Activated CD4-positive, alpha-beta T cell treated with anti-CD3 and anti-CD28 coated beads, Interleukin-2, amount 10 ng/mL, durations not matched to agents 7 days and 5 days (primary cell): Measurements from ENCODE around the gene ARMC6. TPM values are rescaled to one million over a fixed set of nuclear protein-coding genes. Genes with fewer than 3 reads are reported as not detected.
"Not testable (repeated sequence)": the region's sequence is repeated elsewhere in the genome, so short reads cannot be mapped to it uniquely, and the experiment has no call there.

Experiments
- CTCF ChIA-PET: fragments of 350-600 bp; sonication (Branson Sonifier 250); formaldehyde crosslinking; loops from one replicate; lab custom pipeline; 2021; ENCODE audit warnings: antibody characterized with exemption; lab: Charles Lee
- POLR2A ChIA-PET: fragments of 350-600 bp; sonication (Branson Sonifier 250); formaldehyde crosslinking; loops from one replicate; lab custom pipeline; 2021; ENCODE audit warnings: antibody characterized with exemption; lab: Charles Lee
- DNase-seq: peaks from one replicate; pipeline ENCODE4 v3.0.0-alpha.2; 2020
- H3K27ac Mint-ChIP-seq: one replicate; pipeline ENCODE4 v1.8.0; 2021; ENCODE audit warnings: mild to moderate bottlenecking, moderate library complexity, mixed read lengths
- H3K27me3 Mint-ChIP-seq: one replicate; pipeline ENCODE4 v1.8.0; 2021; ENCODE audit warnings: mixed read lengths
- H3K36me3 Mint-ChIP-seq: one replicate; pipeline ENCODE4 v1.8.0; 2021; ENCODE audit warnings: low read depth, mixed read lengths
- H3K4me1 Mint-ChIP-seq: one replicate; pipeline ENCODE4 v1.8.0; 2021; ENCODE audit warnings: mixed read lengths
- H3K4me3 Mint-ChIP-seq: one replicate; pipeline ENCODE4 v1.8.0; 2021; ENCODE audit warnings: mild to moderate bottlenecking, moderate library complexity, mixed read lengths
- H3K9me3 Mint-ChIP-seq: one replicate; pipeline ENCODE4 v1.8.0; 2021; ENCODE audit warnings: mixed read lengths
- total RNA-seq, 2 experiments: library from RNA; stranded (reverse); gene quantifications; one replicate each; pipeline ENCODE4 v1.2.3, GENCODE V29; 2021

ARMC6 gene
- total RNA-seq, 2 experiments from 2014 or later = 38.6 to 39.3 TPM

- H3K36me3 Mint-ChIP-seq = no peaks in the 10 kb centered on the region
- no peak for DNase-seq
- H3K4me3 Mint-ChIP-seq = no peak overlapping the region
- ChIA-PET CTCF (no interaction called here), POLR2A (no interaction called here)
- no peaks in the 10 kb centered on the region for H3K27me3 Mint-ChIP-seq
- H3K9me3 Mint-ChIP-seq = no peaks in the 10 kb centered on the region
- H3K27ac Mint-ChIP-seq = no peak overlapping the region
- H3K4me1 Mint-ChIP-seq = no peaks in the 10 kb centered on the region
These were observed 63.5 kb downstream of the ARMC6 start for GRCh38 chr19:19096641-19097627.

GRCh38 chr19:19098084-19098702 lies 64.8 kb downstream of the ARMC6 start:
- ChIA-PET CTCF (interaction anchor here (0.6 to 0.8 kb wide), 4 partner anchors 13 to 125 kb away, joined by 3 to 5 read pairs (median 4); no protein-coding TSS in a partner anchor), POLR2A (interaction anchor here (0.6 kb wide), 1 partner anchor 10 kb away, joined by 5 read pairs; no protein-coding TSS in a partner anchor)
- no peaks in the 10 kb centered on the region for H3K4me1 Mint-ChIP-seq
- no peak overlapping the region for H3K4me3 Mint-ChIP-seq
- H3K27ac Mint-ChIP-seq = no peak overlapping the region
- H3K36me3 Mint-ChIP-seq = no peaks in the 10 kb centered on the region
- H3K9me3 Mint-ChIP-seq = no peaks in the 10 kb centered on the region
- H3K27me3 Mint-ChIP-seq = no peaks in the 10 kb centered on the region
- DNase-seq = no peak

GRCh38 chr19:19098703-19099632 lies 65.6 kb downstream of the ARMC6 start:
- POLR2A ChIA-PET = no interaction called here
- no peaks in the 10 kb centered on the region for H3K27me3 Mint-ChIP-seq
- no peak for DNase-seq
- no peaks in the 10 kb centered on the region for H3K36me3 Mint-ChIP-seq
- CTCF ChIA-PET = no interaction called here
- no peaks in the 10 kb centered on the region for H3K9me3 Mint-ChIP-seq
- H3K27ac Mint-ChIP-seq = no peak overlapping the region
- no peak overlapping the region for H3K4me3 Mint-ChIP-seq
- H3K4me1 Mint-ChIP-seq = no peaks in the 10 kb centered on the region

GRCh38 chr19:19101540-19101939 lies 68.1 kb downstream of the ARMC6 start:
- Mint-ChIP-seq H3K4me3 (no peak overlapping the region), H3K27ac (no peak overlapping the region), H3K9me3 (no peaks in the 10 kb centered on the region), H3K4me1 (no peaks in the 10 kb centered on the region), H3K27me3 (no peaks in the 10 kb centered on the region), H3K36me3 (no peaks in the 10 kb centered on the region)
- no peak for DNase-seq
- POLR2A ChIA-PET = no interaction called here
- CTCF ChIA-PET = no interaction called here

GRCh38 chr19:19102566-19102965 lies 69.2 kb downstream of the ARMC6 start:
- H3K4me3 Mint-ChIP-seq, H3K36me3 Mint-ChIP-seq, H3K27me3 Mint-ChIP-seq, H3K9me3 Mint-ChIP-seq, H3K27ac Mint-ChIP-seq, H3K4me1 Mint-ChIP-seq, POLR2A ChIA-PET, DNase-seq: not testable (repeated sequence)
- CTCF ChIA-PET = interaction anchor here (0.9 kb wide), 1 partner anchor 13 kb away, joined by 3 read pairs; no protein-coding TSS in a partner anchor

- Mint-ChIP-seq H3K4me3 (no peak overlapping the region), H3K4me1 (no peaks in the 10 kb centered on the region), H3K27ac (no peak overlapping the region), H3K27me3 (no peaks in the 10 kb centered on the region), H3K36me3 (no peaks in the 10 kb centered on the region), H3K9me3 (no peaks in the 10 kb centered on the region)
- DNase-seq = no peak
- ChIA-PET POLR2A (no interaction called here), CTCF (interaction anchor here (0.6 to 0.9 kb wide), 2 partner anchors 12 to 1201 kb away, joined by 3 to 4 read pairs; no protein-coding TSS in a partner anchor)
These were observed 69.8 kb downstream of the ARMC6 start for GRCh38 chr19:19103167-19103566.

- Mint-ChIP-seq H3K27ac (no peak overlapping the region), H3K27me3 (no peaks in the 10 kb centered on the region), H3K4me3 (no peak overlapping the region), H3K4me1 (no peaks in the 10 kb centered on the region), H3K9me3 (no peaks in the 10 kb centered on the region), H3K36me3 (no peaks in the 10 kb centered on the region)
- POLR2A ChIA-PET = no interaction called here
- CTCF ChIA-PET = no interaction called here
- DNase-seq = no peak
These were observed 72.1 kb downstream of the ARMC6 start for GRCh38 chr19:19105365-19106055.

GRCh38 chr19:19106056-19106551 lies 72.7 kb downstream of the ARMC6 start:
- ChIA-PET CTCF (interaction anchor here (0.7 kb wide), 1 partner anchor 15 kb away, joined by 3 read pairs; no protein-coding TSS in a partner anchor), POLR2A (no interaction called here)
- no peak for DNase-seq

GRCh38 chr19:19106938-19107337 lies 73.5 kb downstream of the ARMC6 start:
- H3K27me3 Mint-ChIP-seq, H3K9me3 Mint-ChIP-seq, H3K36me3 Mint-ChIP-seq, H3K4me1 Mint-ChIP-seq, POLR2A ChIA-PET, H3K4me3 Mint-ChIP-seq, DNase-seq, H3K27ac Mint-ChIP-seq: not testable (repeated sequence)
- CTCF ChIA-PET = interaction anchor here (0.6 to 0.7 kb wide), 2 partner anchors 16 to 360 kb away, joined by 3 read pairs; no protein-coding TSS in a partner anchor

More at GRCh38 chr19:19106056-19106551, 72.7 kb downstream of the ARMC6 start:
- Mint-ChIP-seq H3K9me3 (no peaks in the 10 kb centered on the region), H3K27me3 (no peaks in the 10 kb centered on the region), H3K4me3 (no peak overlapping the region), H3K4me1 (no peaks in the 10 kb centered on the region), H3K36me3 (no peaks in the 10 kb centered on the region), H3K27ac (no peak overlapping the region)

GRCh38 chr19:19107654-19108053 lies 74.3 kb downstream of the ARMC6 start:
- Mint-ChIP-seq H3K4me1 (no peaks in the 10 kb centered on the region), H3K27ac (no peak overlapping the region), H3K4me3 (no peak overlapping the region), H3K36me3 (no peaks in the 10 kb centered on the region), H3K27me3 (no peaks in the 10 kb centered on the region), H3K9me3 (no peaks in the 10 kb centered on the region)
- no peak for DNase-seq
- ChIA-PET POLR2A (no interaction called here), CTCF (no interaction called here)
